Fibroblast of skin of abdomen (primary cell): ENCODE data around the gene DDIT4.
"Not testable (repeated sequence)": the region's sequence is repeated elsewhere in the genome, so short reads cannot be mapped to it uniquely, and the experiment has no call there.

Source experiments
- DNase-seq: peaks from one replicate; pipeline ENCODE4 v3.0.0-alpha.2; 2013

DDIT4 gene

DNA sequence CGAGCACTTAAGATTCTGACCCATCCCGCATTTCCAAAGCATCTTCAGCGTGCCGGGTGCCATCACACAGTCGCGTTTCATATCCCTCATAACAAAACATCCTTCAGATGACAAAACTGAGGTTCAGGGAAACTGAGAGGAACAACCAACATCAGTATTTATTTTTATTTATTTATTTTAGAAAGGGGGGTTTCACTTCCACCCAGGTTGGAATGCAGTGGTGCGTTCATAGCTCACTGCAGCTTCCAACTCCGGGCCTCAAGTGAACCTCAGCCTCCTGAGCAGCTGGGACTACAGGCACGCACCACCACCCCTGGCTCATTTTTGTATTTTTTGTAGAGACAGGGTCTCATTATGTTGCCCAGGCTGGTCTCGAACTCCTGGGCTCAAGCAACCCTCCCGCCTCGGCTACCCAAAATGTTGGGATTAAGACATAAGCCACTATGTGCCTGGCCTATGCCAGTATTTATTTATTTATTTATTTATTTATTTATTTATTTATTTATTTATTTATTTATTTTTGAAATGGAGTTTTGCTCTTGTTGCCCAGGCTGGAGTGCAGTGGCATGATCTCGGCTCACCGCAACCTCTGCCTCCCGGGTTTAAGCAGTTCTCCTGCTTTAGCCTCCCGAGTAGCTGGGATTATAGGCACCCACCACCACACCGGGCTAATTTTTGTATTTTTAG, 24.4 kb upstream of the DDIT4 start:
- not testable (repeated sequence) for DNase-seq

DNA sequence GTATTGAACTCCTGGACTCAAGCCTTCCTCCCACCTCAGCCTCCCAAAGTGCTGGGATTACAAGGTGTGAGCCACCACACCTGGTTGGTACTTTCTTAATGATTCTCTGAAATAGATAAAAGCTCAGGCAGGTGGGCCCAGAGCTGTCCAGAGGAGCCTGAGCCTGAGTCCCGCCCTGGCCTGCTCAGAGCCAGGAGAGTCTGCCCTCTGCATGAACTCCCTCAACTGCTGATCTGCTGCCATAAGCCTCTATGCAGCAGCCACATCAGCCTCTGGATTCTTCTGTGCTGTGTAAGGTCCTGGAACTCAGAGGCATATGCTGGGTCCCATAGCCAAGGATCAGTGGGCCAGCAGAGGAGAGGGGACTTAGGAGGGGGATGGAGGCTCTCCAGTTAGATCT, 23.1 kb upstream of the DDIT4 start:
- peak; percentile 68 for DNase-seq

DNA sequence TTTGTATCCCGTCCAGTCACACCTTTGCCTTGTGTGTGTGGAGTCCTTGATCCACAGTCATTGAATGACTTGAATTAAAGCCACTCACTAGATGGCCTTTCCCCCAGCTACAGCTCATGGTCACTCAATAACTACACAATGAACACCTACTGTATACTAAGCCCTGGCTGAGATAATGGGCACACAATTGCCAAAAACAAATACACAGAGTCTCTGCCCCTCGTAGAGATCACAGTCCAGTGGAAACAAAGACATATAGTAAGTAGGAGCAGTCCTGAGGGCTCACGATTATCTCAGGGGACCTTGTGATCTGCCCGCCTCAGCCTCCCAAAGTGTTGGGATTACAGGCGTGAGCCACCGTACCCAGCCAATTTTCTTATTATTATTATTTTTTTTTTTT, 22.1 kb upstream of the DDIT4 start:
- DNase-seq: no peak

GRCh38 chr10:72252972-72253371, 20.8 kb upstream of the DDIT4 start:
- DNase-seq: no peak

GRCh38 chr10:72253578-72253977, 20.1 kb upstream of the DDIT4 start:
- DNase-seq: no peak

DNA sequence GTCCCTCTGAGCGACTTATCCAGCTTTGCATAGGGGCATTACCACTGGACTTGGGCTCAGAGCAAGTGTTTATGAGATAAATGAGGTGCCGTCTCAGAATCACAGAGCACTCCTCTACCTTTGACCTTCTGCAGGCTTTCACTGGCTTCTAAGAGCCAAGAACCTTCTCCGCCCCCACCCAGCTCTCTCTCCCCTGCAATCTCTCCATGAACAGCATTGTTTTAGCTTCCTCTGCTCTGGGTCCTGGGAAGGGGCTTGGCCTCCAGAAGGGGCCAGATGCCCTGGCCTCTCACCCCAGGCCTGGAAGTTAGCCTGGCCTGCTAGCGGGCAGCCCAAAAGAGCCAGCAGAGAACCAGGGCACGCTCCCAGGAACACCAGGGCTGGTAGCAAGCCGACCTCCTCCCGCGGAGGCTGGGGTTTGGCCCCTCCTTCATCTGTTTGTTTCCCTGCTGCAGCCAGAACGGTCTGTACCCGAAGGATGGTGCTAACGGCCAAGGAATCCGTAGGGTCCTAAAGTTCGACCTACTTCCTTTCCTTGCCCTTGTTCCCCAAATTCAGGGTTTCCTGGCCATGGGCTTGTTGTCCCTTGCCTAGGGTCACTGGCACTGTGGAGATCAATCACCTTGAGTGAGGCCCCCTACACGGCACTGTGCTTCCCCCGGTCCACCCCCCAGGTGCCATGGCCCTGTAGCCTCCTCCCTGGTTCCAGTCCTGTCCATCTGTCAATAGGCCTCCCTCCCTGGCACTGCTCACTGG, 18.7 kb upstream of the DDIT4 start:
- peak; percentile 69 for DNase-seq

- no peak for DNase-seq
These were observed 17.6 kb upstream of the DDIT4 start for GRCh38 chr10:72255977-72256729.

GRCh38 chr10:72257051-72257892, 16.5 kb upstream of the DDIT4 start:
- DNase-seq: no peak

DNA sequence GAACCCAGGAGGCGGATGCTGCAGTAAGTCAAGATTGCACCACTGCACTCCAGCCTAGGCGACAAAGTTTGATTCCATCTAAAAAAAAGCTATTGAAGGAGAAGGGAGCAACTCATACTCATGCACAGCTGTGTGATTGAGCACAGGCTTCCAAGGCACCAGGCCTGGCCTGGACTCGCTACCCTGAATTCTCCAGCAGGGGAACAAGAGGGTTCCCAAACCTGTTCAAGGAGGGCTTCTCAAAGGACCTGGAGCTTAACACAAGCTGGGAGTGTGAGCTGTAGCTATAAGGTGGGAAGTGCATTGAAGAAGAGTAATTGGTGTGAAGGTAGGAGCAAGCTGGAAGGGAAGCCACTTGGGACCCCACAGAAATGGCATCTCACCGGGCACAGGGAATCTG, 15.1 kb upstream of the DDIT4 start:
- no peak for DNase-seq

- DNase-seq: peak; percentile 91
These were observed 14.1 kb upstream of the DDIT4 start for GRCh38 chr10:72259491-72260238.

DNA sequence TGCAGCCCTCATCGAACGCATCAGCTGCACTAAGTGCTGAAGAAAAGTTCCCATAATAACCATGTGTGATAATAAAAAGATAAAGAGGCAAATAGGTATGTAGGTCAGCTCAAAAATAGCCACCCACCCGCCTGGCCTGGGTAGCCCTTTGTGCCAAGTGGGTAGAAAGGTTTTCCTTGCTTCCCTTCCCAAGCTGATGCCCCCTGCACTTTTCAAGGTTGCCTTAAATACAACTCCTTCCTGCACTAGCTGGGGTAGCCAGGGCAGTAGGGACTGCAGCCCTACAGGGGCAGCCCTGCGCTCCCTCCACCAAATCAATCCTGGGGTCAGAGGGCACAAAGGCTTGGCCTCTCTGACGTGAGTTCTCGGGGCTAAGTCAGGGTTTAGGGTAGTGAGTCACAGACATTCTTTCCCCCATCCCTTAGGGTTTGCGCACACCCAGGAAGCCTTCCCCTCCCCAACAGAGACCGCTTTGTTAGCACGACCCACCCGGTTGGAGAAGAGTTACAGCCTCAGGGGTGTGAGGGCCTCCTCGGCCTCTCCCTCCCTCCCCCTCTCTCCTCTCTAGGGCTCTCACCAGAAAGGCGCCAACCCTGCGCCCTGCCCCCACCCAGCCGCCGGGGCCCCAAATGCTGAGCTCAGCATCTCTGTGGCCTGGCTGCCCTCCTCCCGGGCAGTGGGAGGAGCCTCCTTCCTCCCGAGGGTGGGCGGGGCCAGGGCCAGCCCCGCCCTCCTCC, 13.3 kb upstream of the DDIT4 start:
- peak; percentile 95 for DNase-seq

GRCh38 chr10:72260976-72261783, 12.5 kb upstream of the DDIT4 start:
- DNase-seq: no peak

DNA sequence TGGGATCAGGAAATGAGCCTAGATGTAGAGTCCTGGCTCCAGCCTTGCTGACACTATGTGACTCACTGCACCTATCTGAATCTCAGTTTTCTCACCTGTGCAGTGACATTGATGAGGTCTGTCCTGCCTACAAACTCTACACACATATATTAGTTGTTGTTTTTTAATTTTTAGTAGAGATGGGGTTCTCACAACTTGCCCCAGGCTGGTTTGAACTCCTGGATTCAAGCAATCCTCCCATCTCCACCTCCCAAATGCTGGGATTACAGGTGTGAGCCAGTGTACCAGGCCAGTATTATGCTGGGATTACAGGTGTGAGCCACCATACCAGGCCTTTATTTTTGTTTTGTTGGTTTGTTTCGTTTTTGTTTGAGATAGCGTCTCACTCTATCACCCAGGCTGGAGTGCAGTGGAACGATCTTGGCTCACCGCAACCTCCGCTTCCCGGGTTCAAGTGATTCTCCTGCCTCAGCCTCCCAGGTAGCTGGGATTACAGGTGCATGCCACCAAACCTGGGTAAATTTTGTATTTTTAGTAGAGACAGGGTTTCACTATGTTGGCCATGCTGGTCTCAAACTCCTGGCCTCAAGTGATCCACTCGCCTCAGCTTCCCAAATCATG, 11.8 kb upstream of the DDIT4 start:
- no peak for DNase-seq

GRCh38 chr10:72263613-72264241, 10.0 kb upstream of the DDIT4 start:
- DNase-seq: no peak

DNA sequence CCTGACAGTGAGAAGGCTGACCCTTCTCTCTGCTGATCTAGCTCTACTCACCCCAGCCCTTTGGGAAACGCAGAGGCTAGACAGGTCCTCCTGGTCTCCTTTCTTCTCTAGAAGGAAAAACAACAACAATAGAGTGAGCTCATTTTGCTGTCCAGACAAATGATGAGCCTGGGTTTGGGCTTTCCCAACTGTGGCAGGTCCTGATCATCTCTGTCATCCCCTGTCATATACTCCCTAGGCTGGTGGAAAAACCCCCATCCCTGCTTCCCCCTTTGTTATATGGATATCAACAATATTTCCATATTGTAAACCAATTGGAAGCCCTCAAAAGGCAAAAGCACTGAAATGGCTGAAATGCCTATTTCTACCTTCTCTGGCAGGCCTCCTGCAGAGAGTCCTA, 9.2 kb upstream of the DDIT4 start:
- no peak for DNase-seq

DNA sequence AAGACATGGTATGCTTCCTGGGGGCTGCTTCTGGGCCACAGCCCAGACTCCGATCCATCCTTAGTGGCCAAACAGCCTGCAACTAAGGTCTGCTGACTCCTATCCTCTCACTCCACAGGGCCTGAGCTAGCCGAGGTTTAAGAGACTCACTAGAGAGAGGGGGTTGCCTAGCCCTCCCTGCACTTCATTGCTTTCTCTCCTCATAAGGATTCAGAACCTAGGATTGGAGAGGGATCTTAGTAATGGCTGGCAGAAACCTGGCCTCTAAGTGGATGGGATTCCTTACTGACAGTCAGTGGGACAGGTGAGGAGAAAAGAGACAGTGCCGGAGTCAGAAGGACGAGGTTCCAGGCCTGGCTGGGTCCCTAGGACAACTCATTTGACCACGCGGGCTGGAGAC, 8.2 kb upstream of the DDIT4 start:
- no peak for DNase-seq

DNA sequence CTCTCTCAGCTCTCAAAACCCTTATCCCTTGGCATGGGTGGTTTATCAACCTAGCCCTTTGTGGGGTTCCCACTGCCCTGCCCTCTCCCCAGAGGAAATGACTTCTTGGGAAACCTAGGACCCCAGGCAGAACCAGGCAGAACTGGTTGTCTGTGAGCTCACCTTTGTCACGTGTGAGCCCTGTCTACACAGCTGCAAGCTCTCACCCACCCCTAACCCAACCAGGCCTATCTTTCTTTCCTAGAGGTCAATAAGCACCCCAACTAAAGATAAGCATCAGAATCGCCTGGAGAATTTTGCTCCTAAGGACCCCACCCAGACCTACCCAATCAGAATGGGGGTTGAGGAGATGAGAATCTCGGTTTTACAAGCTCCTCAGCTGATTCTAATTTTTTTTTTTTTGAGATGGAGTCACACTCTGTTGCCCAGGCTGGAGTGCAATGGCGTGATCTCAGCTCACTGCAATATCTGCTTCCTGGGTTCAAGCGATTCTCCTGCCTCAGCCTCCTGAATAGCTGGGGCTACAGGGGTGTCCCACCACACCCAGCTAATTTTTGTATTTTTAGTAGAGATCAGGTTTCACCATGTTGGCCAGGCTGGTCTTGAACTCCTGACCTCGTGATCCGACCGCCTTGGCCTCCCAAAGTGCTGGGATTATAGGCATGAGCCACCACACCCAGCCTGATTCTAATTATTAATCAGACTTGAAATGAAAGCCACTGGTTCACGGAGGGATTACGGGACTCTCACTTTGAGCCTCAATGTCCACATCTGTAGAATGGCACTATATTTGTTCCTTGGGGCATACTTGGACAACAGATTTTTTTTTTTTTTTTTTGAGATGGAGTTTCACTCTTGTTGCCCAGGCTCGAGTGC, 7.5 kb upstream of the DDIT4 start:
- no peak for DNase-seq

GRCh38 chr10:72267381-72267780, 6.3 kb upstream of the DDIT4 start:
- no peak for DNase-seq
